HepG2 (cell line): ENCODE results near the gene CLCNKA. TPM values are rescaled to one million over a fixed set of nuclear protein-coding genes. Genes with fewer than 3 reads are reported as not detected.
A peak's percentile ranks its signal among the peaks of the same experiment; 100 is the strongest.

ENCODE experiments used
- ARID2 ChIP-seq: sonication (generic); formaldehyde crosslinking; IDR thresholded peaks from 2 replicates; pipeline ENCODE4 v1.8.1; 2022; ENCODE audit warnings: mild to moderate bottlenecking, missing genetic modification reagents, borderline replicate concordance
- ARNT2 ChIP-seq: sonication (generic); formaldehyde crosslinking; IDR thresholded peaks from 2 replicates; pipeline ENCODE4 v1.8.0; 2022; ENCODE audit warnings: mild to moderate bottlenecking, low read depth, missing genetic modification reagents, moderate library complexity
- FOXP4 ChIP-seq: sonication (generic); formaldehyde crosslinking; IDR thresholded peaks from 2 replicates; pipeline ENCODE4 v1.4.0; 2020; ENCODE audit warnings: missing genetic modification reagents
- GATAD2A ChIP-seq: IDR thresholded peaks from 2 replicates; pipeline ENCODE4 v1.6.1; 2016
- KAT7 ChIP-seq: IDR thresholded peaks from 2 replicates; pipeline ENCODE4 v1.6.1; 2018; ENCODE audit warnings: borderline replicate concordance, missing compliant biosample characterization
- KIAA2018 ChIP-seq: sonication (generic); formaldehyde crosslinking; IDR thresholded peaks from 2 replicates; pipeline ENCODE4 v1.5.0; 2020; ENCODE audit warnings: mild to moderate bottlenecking, missing genetic modification reagents, borderline replicate concordance
- KMT2A ChIP-seq: sonication (generic); formaldehyde crosslinking; IDR thresholded peaks from 2 replicates; pipeline ENCODE4 v1.4.0; 2020; ENCODE audit warnings: missing genetic modification reagents
- NCOA1 ChIP-seq: sonication (generic); formaldehyde crosslinking; IDR thresholded peaks from 2 replicates; pipeline ENCODE4 v1.9.0; 2021; ENCODE audit warnings: missing genetic modification reagents
- NR2C2 ChIP-seq: sonication (generic); formaldehyde crosslinking; IDR thresholded peaks from 2 replicates; pipeline ENCODE4 v1.4.0; 2020; ENCODE audit warnings: missing genetic modification reagents, mild to moderate bottlenecking, moderate library complexity, borderline replicate concordance
- RAD51 ChIP-seq: fragments of 450-650 bp; IDR thresholded peaks from 2 replicates; pipeline ENCODE4 v1.6.1; 2016; ENCODE audit warnings: borderline replicate concordance
- SP4 ChIP-seq: sonication (generic); formaldehyde crosslinking; IDR thresholded peaks from 2 replicates; pipeline ENCODE4 v1.8.1; 2023; ENCODE audit warnings: mild to moderate bottlenecking, missing genetic modification reagents
- TBX2 ChIP-seq: sonication (generic); formaldehyde crosslinking; IDR thresholded peaks from 2 replicates; pipeline ENCODE4 v1.5.0; 2020; ENCODE audit warnings: missing genetic modification reagents, mild to moderate bottlenecking, borderline replicate concordance
- YEATS4 ChIP-seq: sonication (generic); formaldehyde crosslinking; IDR thresholded peaks from 2 replicates; pipeline ENCODE4 v1.4.0; 2020; ENCODE audit warnings: missing genetic modification reagents, borderline replicate concordance
- ZBTB38 ChIP-seq: sonication (generic); formaldehyde crosslinking; IDR thresholded peaks from 2 replicates; pipeline ENCODE4 v1.5.1; 2020; ENCODE audit warnings: mild to moderate bottlenecking, missing genetic modification reagents
- ZNF616 ChIP-seq: sonication (generic); formaldehyde crosslinking; IDR thresholded peaks from 2 replicates; pipeline ENCODE4 v1.5.0; 2020; ENCODE audit warnings: low read depth, mild to moderate bottlenecking, missing genetic modification reagents
- ZNF672 ChIP-seq: sonication (generic); formaldehyde crosslinking; IDR thresholded peaks from 2 replicates; pipeline ENCODE4 v1.8.1; 2022; ENCODE audit warnings: missing genetic modification reagents
- ZNF709 ChIP-seq: sonication (generic); formaldehyde crosslinking; IDR thresholded peaks from 2 replicates; pipeline ENCODE4 v1.5.0; 2020; ENCODE audit warnings: mild to moderate bottlenecking, missing genetic modification reagents
- polyA plus RNA-seq, 8 experiments: library from polyadenylated mRNA; depleted of rRNA in 3 of 8; stranded (reverse) in 7 of 8; unstranded in 1 of 8; fragments of >200 nt; fragmentation: Illumina TruSeq in 4 of 8; extraction: Trizol in 4 of 8; gene quantifications; 2 replicates each; pipeline versions ENCODE4 v1.2.1 to v1.2.3, GENCODE V29; 2011 to 2016; ENCODE audit warnings: low read depth in 4 of 8, missing spikeins in 1 of 8, mixed read lengths in 1 of 8; ENCODE audit not compliant: insufficient read depth in 1 of 8
- total RNA-seq, 5 experiments: library from RNA; depleted of rRNA; stranded (reverse); fragments of >200 nt; fragmentation: Illumina TruSeq; extraction: Trizol; gene quantifications; 2 replicates each; pipeline ENCODE4 v1.2.3, GENCODE V29; 2016; ENCODE audit warnings: low read depth in 1 of 5
- TF ChIP-seq, protein P1 (sequence below): sonication (generic); formaldehyde crosslinking; IDR thresholded peaks from 2 replicates; pipeline ENCODE4 v1.5.0; 2020; ENCODE audit warnings: mild to moderate bottlenecking, missing genetic modification reagents, moderate library complexity
- TF ChIP-seq, protein P2 (sequence below): sonication (generic); formaldehyde crosslinking; IDR thresholded peaks from 2 replicates; pipeline ENCODE4 v1.5.0; 2020; ENCODE audit warnings: missing genetic modification reagents

CLCNKA gene
- total and polyA plus RNA-seq, 2 of the 13 experiments (the other 11 are each of a cell fraction or from before 2014, with no cell fraction given) = 0.03 TPM; not detected in 1

DNA sequence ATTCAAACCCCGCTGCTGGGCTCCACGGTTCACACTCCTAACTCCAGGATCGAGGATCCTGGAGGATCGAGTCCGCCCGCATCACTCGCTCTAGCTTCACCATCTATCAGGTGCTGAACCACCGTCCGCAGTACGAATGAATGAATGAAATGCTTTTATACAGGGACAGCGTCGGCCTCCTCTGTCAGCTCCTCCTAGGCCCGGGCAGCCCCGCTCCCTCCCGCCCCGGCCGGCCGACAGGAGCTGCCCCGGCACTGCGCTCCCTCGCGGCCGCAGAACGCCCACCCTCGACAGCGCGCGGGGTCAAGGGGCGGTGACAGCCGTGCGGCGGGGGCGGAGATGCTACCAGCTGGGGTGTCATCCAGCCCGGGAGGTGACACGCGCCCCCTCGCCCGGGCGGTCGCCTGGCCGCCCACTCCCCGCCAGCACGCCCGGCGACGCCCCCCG, 46.5 kb upstream of the CLCNKA start (continued):
- TF ChIP-seq TBX2 (peak; percentile 57; the same call in 1 of the 2 replicates), ARID2 (CRISPR knock-in tag) (no peak), ZNF709 (CRISPR knock-in tag) (no peak), KMT2A (CRISPR knock-in tag) (peak; percentile 43; the same call in 1 of the 2 replicates), ZNF616 (CRISPR knock-in tag) (no peak), NR2C2 (CRISPR knock-in tag) (peak; percentile 89), ZBTB38 (CRISPR knock-in tag) (peak; percentile 63), KAT7 (CRISPR knock-in tag) (peak; percentile 78; the same call in 1 of the 2 replicates), ZNF672 (0 out of 2 replicates have a peak, but pooled peaks have one; percentile 31), SP4 (peak; percentile 40; the same call in 1 of the 2 replicates), ARNT2 (no peak), NCOA1 (CRISPR knock-in tag) (no peak), KIAA2018 (CRISPR knock-in tag) (no peak), YEATS4 (CRISPR knock-in tag) (no peak; the same call in 1 of the 2 replicates), GATAD2A (CRISPR knock-in tag) (no peak), FOXP4 (CRISPR knock-in tag) (no peak), RAD51 (no peak)
- TF ChIP-seq, protein P1, sequence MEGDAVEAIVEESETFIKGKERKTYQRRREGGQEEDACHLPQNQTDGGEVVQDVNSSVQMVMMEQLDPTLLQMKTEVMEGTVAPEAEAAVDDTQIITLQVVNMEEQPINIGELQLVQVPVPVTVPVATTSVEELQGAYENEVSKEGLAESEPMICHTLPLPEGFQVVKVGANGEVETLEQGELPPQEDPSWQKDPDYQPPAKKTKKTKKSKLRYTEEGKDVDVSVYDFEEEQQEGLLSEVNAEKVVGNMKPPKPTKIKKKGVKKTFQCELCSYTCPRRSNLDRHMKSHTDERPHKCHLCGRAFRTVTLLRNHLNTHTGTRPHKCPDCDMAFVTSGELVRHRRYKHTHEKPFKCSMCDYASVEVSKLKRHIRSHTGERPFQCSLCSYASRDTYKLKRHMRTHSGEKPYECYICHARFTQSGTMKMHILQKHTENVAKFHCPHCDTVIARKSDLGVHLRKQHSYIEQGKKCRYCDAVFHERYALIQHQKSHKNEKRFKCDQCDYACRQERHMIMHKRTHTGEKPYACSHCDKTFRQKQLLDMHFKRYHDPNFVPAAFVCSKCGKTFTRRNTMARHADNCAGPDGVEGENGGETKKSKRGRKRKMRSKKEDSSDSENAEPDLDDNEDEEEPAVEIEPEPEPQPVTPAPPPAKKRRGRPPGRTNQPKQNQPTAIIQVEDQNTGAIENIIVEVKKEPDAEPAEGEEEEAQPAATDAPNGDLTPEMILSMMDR (CRISPR knock-in tag) = peak; percentile 72
- TF ChIP-seq, protein P2, sequence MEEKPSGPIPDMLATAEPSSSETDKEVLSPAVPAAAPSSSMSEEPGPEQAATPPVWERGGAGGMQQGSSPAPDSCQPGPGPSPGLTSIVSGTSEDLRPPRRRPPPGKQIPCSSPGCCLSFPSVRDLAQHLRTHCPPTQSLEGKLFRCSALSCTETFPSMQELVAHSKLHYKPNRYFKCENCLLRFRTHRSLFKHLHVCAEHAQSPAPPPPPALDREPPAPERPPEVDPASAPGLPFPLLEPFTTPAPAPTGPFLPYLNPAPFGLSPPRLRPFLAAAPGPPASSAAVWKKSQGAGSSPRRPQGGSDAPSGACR = no peak
